ENCODE measurements around the gene EIF3F. TPM values are rescaled to one million over a fixed set of nuclear protein-coding genes. Genes with fewer than 3 reads are reported as not detected.

The EIF3F gene
- total and polyA plus RNA-seq, 2 of the 8 experiments (the other 6 are each of a cell fraction or from before 2014, with no cell fraction given), result 222 to 388 TPM

DNA sequence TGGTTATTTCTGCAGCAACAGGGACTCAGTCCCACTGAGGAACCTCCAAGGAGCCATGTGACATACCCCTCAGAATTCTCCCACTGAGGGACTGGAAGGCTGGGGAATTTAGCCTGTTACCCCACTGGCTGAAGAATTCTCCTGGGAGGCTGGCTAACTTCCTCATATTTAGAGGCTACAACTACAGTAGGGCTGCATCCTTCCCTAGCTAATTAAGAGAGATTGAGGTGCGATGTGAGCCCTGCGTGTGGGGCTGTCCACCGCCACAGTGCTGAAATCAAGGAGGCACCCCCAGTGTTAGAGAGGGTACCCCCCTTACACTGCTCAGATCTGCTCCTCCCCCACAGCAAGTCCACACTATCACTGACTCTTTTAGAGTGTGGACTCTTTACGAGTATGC lies 21.1 kb downstream of the EIF3F start:
- no peak for FAIRE-seq
- no peak overlapping the region for H2AFZ ChIP-seq (ENCODE audit: low read length)
- H3K4me2 ChIP-seq (ENCODE audit: insufficient read depth in 1 of 2, low read depth in 2 of 2, low read length in 2 of 2), result no peak overlapping the region
- CTCF ChIA-PET (ENCODE audit: partially characterized antibody), result interaction anchor here (0.5 to 15.7 kb wide), 14 partner anchors 11 to 116 kb away, joined by 3 to 769 read pairs (median 8); partner anchors contain the start of genes EIF3F and TUB
- TF ChIP-seq CEBPB (IDR thresholded peaks at IDR 0.05; ENCODE audit: low read depth, low read length) (no peak), HDAC6 (IDR thresholded peaks at IDR 0.05; ENCODE audit: low read depth, low read length) (no peak), GABPA (IDR thresholded peaks at IDR 0.05; ENCODE audit: borderline replicate concordance, insufficient read depth, low read length) (no peak)
- no peak overlapping the region for H3K18ac ChIP-seq (ENCODE audit: extremely low read depth, low read length)
- no peak overlapping the region for H3K56ac ChIP-seq (replicated peaks; ENCODE audit: insufficient read length, low read depth, low read length)
- H3K27me3 ChIP-seq (replicated peaks in 1 of 4; ENCODE audit: control insufficient read depth in 3 of 4, extremely low read depth in 1 of 4, insufficient read depth in 3 of 4, low read length in 3 of 4), result peaks cover 0 to 2% (median 0%) of the 10 kb centered on the region in 4 experiments; a peak in 1 of 7 replicates
- no peak overlapping the region for H3K9ac ChIP-seq (replicated peaks in 1 of 4; ENCODE audit: extremely low read depth in 1 of 4, low read depth in 3 of 4, low read length in 3 of 4)
- no peaks in the 10 kb centered on the region for H3K79me1 ChIP-seq (ENCODE audit: low read depth, low read length)
- POLR2A ChIA-PET (ENCODE audit: partially characterized antibody), result interaction anchor here (0.8 to 3.0 kb wide), 3 partner anchors 11 to 85 kb away, joined by 3 to 14 read pairs (median 10); no protein-coding TSS in a partner anchor
- H4K5ac ChIP-seq (ENCODE audit: insufficient read length, low read depth, low read length), result no peak overlapping the region
- H2AK5ac ChIP-seq (ENCODE audit: low read depth, low read length), result no peak overlapping the region
- no peaks in the 10 kb centered on the region for H3K36me3 ChIP-seq (ENCODE audit: control insufficient read depth in 2 of 4, insufficient read depth in 4 of 4, low read length in 3 of 4)
- H2BK20ac ChIP-seq (ENCODE audit: low read length), result no peak overlapping the region
- DNase-seq (ENCODE audit: low read depth in 1 of 2, low spot score in 2 of 2), result no peak
- no peaks in the 10 kb centered on the region for H3K79me2 ChIP-seq (ENCODE audit: control insufficient read depth in 1 of 2, insufficient read depth in 2 of 2, low read length in 2 of 2)
- no peaks in the 10 kb centered on the region for H3K9me3 ChIP-seq (ENCODE audit: insufficient read depth in 2 of 2, low read depth in 1 of 2, low read length in 1 of 2)
- no peak overlapping the region for H2BK15ac ChIP-seq (ENCODE audit: low read length)
- no peak overlapping the region for H3K27ac ChIP-seq (ENCODE audit: low read depth, low read length)
- no peak overlapping the region for H4K91ac ChIP-seq (replicated peaks; ENCODE audit: insufficient read length, low read length)
- H2BK120ac ChIP-seq (replicated peaks; ENCODE audit: low read depth, low read length), result no peak overlapping the region
- H3K14ac ChIP-seq (ENCODE audit: insufficient read length), result no peak overlapping the region
- H3K4me1 ChIP-seq (replicated peaks in 1 of 4; ENCODE audit: control insufficient read depth in 3 of 4, insufficient read depth in 4 of 4, low read length in 3 of 4), result no peaks in the 10 kb centered on the region
- no peak overlapping the region for H4K8ac ChIP-seq (ENCODE audit: extremely low read depth, insufficient read depth, low read length)
- no peaks in the 10 kb centered on the region for H4K20me1 ChIP-seq (replicated peaks in 1 of 2; ENCODE audit: control insufficient read depth in 1 of 2, insufficient read depth in 2 of 2, low read length in 2 of 2)
- no peaks in the 10 kb centered on the region for H3K23me2 ChIP-seq (ENCODE audit: low read depth, low read length)
- H3K4me3 ChIP-seq (ENCODE audit: extremely low read depth in 1 of 4, insufficient read depth in 2 of 4, low read depth in 3 of 4, low read length in 4 of 4), result no peak overlapping the region
- H3K4ac ChIP-seq (replicated peaks; ENCODE audit: insufficient read length, low read depth, low read length), result no peak overlapping the region
- no peak overlapping the region for H2BK5ac ChIP-seq (ENCODE audit: low read depth, low read length)
- no peak overlapping the region for H2BK12ac ChIP-seq (ENCODE audit: low read depth, low read length)
- WGBS, 2 experiments (ENCODE audit: extremely low coverage in 1 of 2, insufficient coverage in 1 of 2, insufficient read length in 1 of 2, insufficient replicate concordance in 2 of 2, low coverage in 1 of 2, low lambda C conversion rate in 2 of 2, missing lambda C conversion rate in 1 of 2), result 89% methylated on average over 4 of the region's 4 CpGs; no CpG with 5 or more reads in 1 of the 2 experiments
- no peak overlapping the region for H3K23ac ChIP-seq (ENCODE audit: insufficient read length)

Measured in H1 (cell line).